ENCODE measurements around the gene LRRC14B.

- TF ChIP-seq EZH2 (IDR thresholded peaks at IDR 0.05; ENCODE audit: borderline replicate concordance, low read depth, low read length, poor library complexity, severe bottlenecking), result no peak
- TF ChIP-seq CTCF (conservative IDR thresholded peaks at IDR 0.05; ENCODE audit: low read depth, low read length), result no peak
These were observed 36.5 kb upstream of the LRRC14B start for GRCh38 chr5:154826-155225.

Measured in A673 (cell line).